Measurements from ENCODE around the gene PPFIA1. TPM values are rescaled to one million over a fixed set of nuclear protein-coding genes. Genes with fewer than 3 reads are reported as not detected.

Gene PPFIA1
- total and polyA plus RNA-seq, 4 donors: 27.5 to 85.0 (median 43.5) TPM

- no peak overlapping the region for H3K9ac ChIP-seq (ENCODE audit: insufficient read depth in 1 of 2, low read length in 2 of 2)
- H3K27ac ChIP-seq (ENCODE audit: low read depth in 1 of 2, low read length in 1 of 2): no peak overlapping the region
- no peak for DNase-seq
- H3K27me3 ChIP-seq (ENCODE audit: control insufficient read depth in 3 of 3, insufficient read depth in 3 of 3, low read length in 2 of 3): peaks cover 0 to 3% (median 0%) of the 10 kb centered on the region in 3 donors
- H3K36me3 ChIP-seq (ENCODE audit: control insufficient read depth in 4 of 4, insufficient read depth in 4 of 4, low read length in 4 of 4): no peaks in the 10 kb centered on the region
- no peak overlapping the region for H3K4me3 ChIP-seq
- no peak for ATAC-seq (ENCODE audit: insufficient read depth, low FRiP score)
- no peaks in the 10 kb centered on the region for H3K4me1 ChIP-seq (ENCODE audit: control insufficient read depth in 5 of 5, insufficient read depth in 5 of 5, low read length in 5 of 5)
- H3K9me3 ChIP-seq (ENCODE audit: control insufficient read depth in 4 of 4, insufficient read depth in 3 of 4, low read length in 3 of 4): no peaks in the 10 kb centered on the region
- TF ChIP-seq CTCF (IDR thresholded peaks at IDR 0.05; ENCODE audit: control extremely low read depth, extremely low read depth): no peak
- WGBS, 2 donors: 90 to 92% methylated on average over 6 of the region's 6 CpGs
Measured at GRCh38 chr11:70262951-70263350, 7.5 kb upstream of the PPFIA1 start.

- DNase-seq: no peak
- Histone ChIP-seq H3K4me3 (no peak overlapping the region), H3K4me1 (ENCODE audit: control insufficient read depth in 5 of 5, insufficient read depth in 5 of 5, low read length in 5 of 5) (no peaks in the 10 kb centered on the region), H3K9me3 (ENCODE audit: control insufficient read depth in 4 of 4, insufficient read depth in 3 of 4, low read length in 3 of 4) (no peaks in the 10 kb centered on the region), H3K27me3 (ENCODE audit: control insufficient read depth in 3 of 3, insufficient read depth in 3 of 3, low read length in 2 of 3) (peaks cover 0 to 3% (median 0%) of the 10 kb centered on the region in 3 donors), H3K36me3 (ENCODE audit: control insufficient read depth in 4 of 4, insufficient read depth in 4 of 4, low read length in 4 of 4) (no peaks in the 10 kb centered on the region), H3K27ac (ENCODE audit: low read depth in 1 of 2, low read length in 1 of 2) (no peak overlapping the region), H3K9ac (ENCODE audit: insufficient read depth in 1 of 2, low read length in 2 of 2) (no peak overlapping the region)
- 93% methylated on average over 7 of the region's 7 CpGs for WGBS, 2 donors
- ATAC-seq (ENCODE audit: insufficient read depth, low FRiP score): no peak
- no peak for TF ChIP-seq CTCF (IDR thresholded peaks at IDR 0.05; ENCODE audit: control extremely low read depth, extremely low read depth)
Measured at GRCh38 chr11:70263363-70263762, 7.1 kb upstream of the PPFIA1 start.

- Histone ChIP-seq H3K27ac (ENCODE audit: low read depth in 1 of 2, low read length in 1 of 2) (no peak overlapping the region), H3K36me3 (ENCODE audit: control insufficient read depth in 4 of 4, insufficient read depth in 4 of 4, low read length in 4 of 4) (no peaks in the 10 kb centered on the region), H3K9ac (ENCODE audit: insufficient read depth in 1 of 2, low read length in 2 of 2) (no peak overlapping the region), H3K27me3 (ENCODE audit: control insufficient read depth in 3 of 3, insufficient read depth in 3 of 3, low read length in 2 of 3) (peaks cover 0 to 3% (median 0%) of the 10 kb centered on the region in 3 donors), H3K4me1 (ENCODE audit: control insufficient read depth in 5 of 5, insufficient read depth in 5 of 5, low read length in 5 of 5) (peaks cover 0 to 4% (median 0%) of the 10 kb centered on the region in 5 donors), H3K4me3 (no peak overlapping the region), H3K9me3 (ENCODE audit: control insufficient read depth in 4 of 4, insufficient read depth in 3 of 4, low read length in 3 of 4) (no peaks in the 10 kb centered on the region)
- ATAC-seq (ENCODE audit: insufficient read depth, low FRiP score) (no peak), DNase-seq (no peak)
- 41 to 45% methylated on average over 7 of the region's 7 CpGs for WGBS, 2 donors
- no peak for TF ChIP-seq CTCF (IDR thresholded peaks at IDR 0.05; ENCODE audit: control extremely low read depth, extremely low read depth)
Measured at GRCh38 chr11:70265341-70265740, 5.1 kb upstream of the PPFIA1 start.

GRCh38 chr11:70267405-70267950, 3.0 kb upstream of the PPFIA1 start:
- Histone ChIP-seq H3K4me3 (no peak overlapping the region), H3K27me3 (ENCODE audit: control insufficient read depth in 3 of 3, insufficient read depth in 3 of 3, low read length in 2 of 3) (peaks cover 0 to 3% (median 0%) of the 10 kb centered on the region in 3 donors), H3K9me3 (ENCODE audit: control insufficient read depth in 4 of 4, insufficient read depth in 3 of 4, low read length in 3 of 4) (no peaks in the 10 kb centered on the region), H3K27ac (ENCODE audit: low read depth in 1 of 2, low read length in 1 of 2) (no peak overlapping the region), H3K36me3 (ENCODE audit: control insufficient read depth in 4 of 4, insufficient read depth in 4 of 4, low read length in 4 of 4) (peaks cover 0 to 3% (median 1%) of the 10 kb centered on the region in 4 donors), H3K9ac (ENCODE audit: insufficient read depth in 1 of 2, low read length in 2 of 2) (no peak overlapping the region), H3K4me1 (ENCODE audit: control insufficient read depth in 5 of 5, insufficient read depth in 5 of 5, low read length in 5 of 5) (peaks cover 4 to 9% (median 5%) of the 10 kb centered on the region in 5 donors)
- 87 to 91% methylated on average over 5 of the region's 5 CpGs for WGBS, 2 donors
- ATAC-seq (ENCODE audit: insufficient read depth, low FRiP score) (no peak), DNase-seq (no peak)
- no peak for TF ChIP-seq CTCF (IDR thresholded peaks at IDR 0.05; ENCODE audit: control extremely low read depth, extremely low read depth)

Data from lung (tissue), 12 donors.